Lower lobe of right lung (tissue), 2 donors: ENCODE measurements around the gene RAB11A. TPM values are rescaled to one million over a fixed set of nuclear protein-coding genes. Genes with fewer than 3 reads are reported as not detected.

Experiments
- ATAC-seq, 2 donors: fragments of 200-7000 bp; cut with Tn5 transposase; one replicate each; pipeline ENCODE4 v1.9.1; 2020 to 2022; ENCODE audit warnings: mild to moderate bottlenecking in 2 of 2, moderate library complexity in 2 of 2
- DNase-seq: peaks from one replicate; pipeline ENCODE4 v3.0.0-alpha.2; 2020
- H3K27ac ChIP-seq: fragments of 200-600 bp; one replicate; pipeline ENCODE4 v1.8.0; 2022
- H3K27me3 ChIP-seq: fragments of 200-600 bp; one replicate; pipeline ENCODE4 v1.8.0; 2022; ENCODE audit warnings: low read depth
- H3K36me3 ChIP-seq: fragments of 200-600 bp; one replicate; pipeline ENCODE4 v1.8.0; 2022; ENCODE audit warnings: mild to moderate bottlenecking
- H3K4me1 ChIP-seq: fragments of 200-600 bp; one replicate; pipeline ENCODE4 v1.8.0; 2022
- H3K4me3 ChIP-seq: fragments of 200-600 bp; one replicate; pipeline ENCODE4 v1.8.0; 2022; ENCODE audit warnings: mild to moderate bottlenecking
- H3K9me3 ChIP-seq: fragments of 200-600 bp; one replicate; pipeline ENCODE4 v1.8.0; 2022
- intact Hi-C: fragments of 100-400 bp; cut with DNase I; formaldehyde crosslinking; loops from one replicate; pipeline ENCODE4 v1.11.0; 2022
- total RNA-seq: library from RNA; stranded (reverse); fragmentation: NEBNext Ultra II Directional; extraction: Animal tissue kit (Norgen Biotek cat#: 25700); gene quantifications from one replicate; pipeline ENCODE4 v1.2.1, GENCODE V29; 2021
- TF ChIP-seq, protein P1 (sequence below): fragments of 200-600 bp; IDR thresholded peaks from one replicate; pipeline ENCODE4 v1.8.0; 2022; ENCODE audit warnings: antibody characterized with exemption, mild to moderate bottlenecking
- donor health status: DM: no; HTN: yes; CAD: no; lungs with severe emphysema.

The RAB11A gene
- total RNA-seq, 1 donor from 2014 or later, result 218 TPM

DNA sequence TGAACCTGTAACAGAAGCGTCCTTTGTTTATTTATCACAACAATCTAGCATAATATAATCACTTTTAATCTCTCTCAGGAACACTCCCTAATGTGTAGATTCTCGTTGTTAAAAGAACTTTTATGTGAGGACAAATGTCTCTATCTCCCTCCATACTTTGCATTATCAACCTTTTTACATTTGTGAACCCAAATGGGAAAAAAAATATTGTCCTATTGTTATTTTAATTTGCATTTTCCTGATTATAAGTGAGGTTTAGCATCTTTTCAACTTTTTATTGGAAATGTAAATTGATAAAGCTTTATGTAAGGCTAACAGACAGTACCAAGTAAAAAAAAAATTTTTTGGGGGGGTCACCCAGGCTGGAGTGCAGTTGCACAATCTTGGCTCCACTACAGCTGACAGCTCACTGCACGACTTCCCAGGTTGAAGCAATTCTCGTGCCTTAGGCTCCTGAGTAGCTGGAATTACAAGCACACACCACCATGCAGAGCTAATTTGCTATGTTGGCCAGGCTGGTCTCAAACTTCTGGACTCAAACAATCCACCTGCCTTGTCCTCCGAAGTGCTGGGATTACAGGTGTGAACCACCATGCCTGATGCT is 44.2 kb upstream of the RAB11A start:
- Histone ChIP-seq H3K9me3 (no peaks in the 10 kb centered on the region), H3K4me3 (no peak overlapping the region), H3K4me1 (peaks cover 48% of the 10 kb centered on the region), H3K27ac (no peak overlapping the region), H3K36me3 (no peaks in the 10 kb centered on the region), H3K27me3 (no peaks in the 10 kb centered on the region)
- DNase-seq (no peak), ATAC-seq (peak; percentile 61 to 77)
- intact Hi-C loops, result no loop called here
- TF ChIP-seq, protein P1, sequence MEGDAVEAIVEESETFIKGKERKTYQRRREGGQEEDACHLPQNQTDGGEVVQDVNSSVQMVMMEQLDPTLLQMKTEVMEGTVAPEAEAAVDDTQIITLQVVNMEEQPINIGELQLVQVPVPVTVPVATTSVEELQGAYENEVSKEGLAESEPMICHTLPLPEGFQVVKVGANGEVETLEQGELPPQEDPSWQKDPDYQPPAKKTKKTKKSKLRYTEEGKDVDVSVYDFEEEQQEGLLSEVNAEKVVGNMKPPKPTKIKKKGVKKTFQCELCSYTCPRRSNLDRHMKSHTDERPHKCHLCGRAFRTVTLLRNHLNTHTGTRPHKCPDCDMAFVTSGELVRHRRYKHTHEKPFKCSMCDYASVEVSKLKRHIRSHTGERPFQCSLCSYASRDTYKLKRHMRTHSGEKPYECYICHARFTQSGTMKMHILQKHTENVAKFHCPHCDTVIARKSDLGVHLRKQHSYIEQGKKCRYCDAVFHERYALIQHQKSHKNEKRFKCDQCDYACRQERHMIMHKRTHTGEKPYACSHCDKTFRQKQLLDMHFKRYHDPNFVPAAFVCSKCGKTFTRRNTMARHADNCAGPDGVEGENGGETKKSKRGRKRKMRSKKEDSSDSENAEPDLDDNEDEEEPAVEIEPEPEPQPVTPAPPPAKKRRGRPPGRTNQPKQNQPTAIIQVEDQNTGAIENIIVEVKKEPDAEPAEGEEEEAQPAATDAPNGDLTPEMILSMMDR, result no peak

DNA sequence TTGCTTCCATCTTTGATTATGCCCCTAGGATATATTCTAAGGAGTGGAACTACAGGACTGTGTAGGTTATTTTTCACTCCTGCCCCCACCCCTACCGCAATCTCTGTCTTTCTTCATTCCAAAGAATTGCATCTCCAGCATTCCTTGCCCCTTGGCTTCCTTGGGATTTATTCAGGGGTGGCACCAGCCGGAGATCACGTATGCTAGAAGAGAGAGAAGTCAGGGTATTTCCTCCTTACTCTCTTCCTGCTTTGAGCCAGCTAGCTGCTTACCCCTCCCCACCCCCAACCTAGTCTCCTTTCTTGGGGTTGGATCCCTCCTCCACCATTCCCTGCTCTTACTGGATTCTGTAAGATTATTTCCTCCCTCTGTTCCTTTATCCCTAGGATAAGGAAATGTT is 42.2 kb upstream of the RAB11A start:
- peaks cover 51% of the 10 kb centered on the region for H3K4me1 ChIP-seq
- ATAC-seq (no peak), DNase-seq (no peak)
- H3K27ac ChIP-seq, result no peak overlapping the region
- H3K36me3 ChIP-seq, result no peaks in the 10 kb centered on the region
- TF ChIP-seq, protein P1, result no peak
- intact Hi-C loops, result no loop called here
- H3K9me3 ChIP-seq, result no peaks in the 10 kb centered on the region
- no peaks in the 10 kb centered on the region for H3K27me3 ChIP-seq
- H3K4me3 ChIP-seq, result no peak overlapping the region

DNA sequence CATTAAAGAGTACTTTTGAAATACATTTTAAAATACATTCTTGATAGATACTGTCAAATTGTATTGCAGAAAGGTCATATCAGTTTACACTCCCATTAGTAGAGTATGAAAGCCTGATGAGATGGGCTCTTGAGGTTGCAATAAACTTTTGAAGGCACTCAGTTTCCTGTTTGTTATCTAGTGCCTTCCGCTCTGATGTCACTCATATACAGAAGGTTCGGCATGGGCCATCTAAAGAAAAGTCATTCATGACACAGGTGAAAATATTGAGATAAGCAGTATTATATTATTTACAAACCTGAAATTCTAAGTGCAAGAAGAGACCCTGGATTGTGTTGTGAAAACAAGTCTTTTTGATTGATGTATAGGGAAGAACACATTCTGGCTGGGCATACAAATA is 40.7 kb upstream of the RAB11A start:
- ATAC-seq (no peak), DNase-seq (no peak)
- intact Hi-C loops, result no loop called here
- Histone ChIP-seq H3K4me1 (peaks cover 67% of the 10 kb centered on the region), H3K9me3 (no peaks in the 10 kb centered on the region), H3K27ac (no peak overlapping the region), H3K27me3 (no peaks in the 10 kb centered on the region), H3K4me3 (no peak overlapping the region), H3K36me3 (no peaks in the 10 kb centered on the region)
- TF ChIP-seq, protein P1, result no peak

DNA sequence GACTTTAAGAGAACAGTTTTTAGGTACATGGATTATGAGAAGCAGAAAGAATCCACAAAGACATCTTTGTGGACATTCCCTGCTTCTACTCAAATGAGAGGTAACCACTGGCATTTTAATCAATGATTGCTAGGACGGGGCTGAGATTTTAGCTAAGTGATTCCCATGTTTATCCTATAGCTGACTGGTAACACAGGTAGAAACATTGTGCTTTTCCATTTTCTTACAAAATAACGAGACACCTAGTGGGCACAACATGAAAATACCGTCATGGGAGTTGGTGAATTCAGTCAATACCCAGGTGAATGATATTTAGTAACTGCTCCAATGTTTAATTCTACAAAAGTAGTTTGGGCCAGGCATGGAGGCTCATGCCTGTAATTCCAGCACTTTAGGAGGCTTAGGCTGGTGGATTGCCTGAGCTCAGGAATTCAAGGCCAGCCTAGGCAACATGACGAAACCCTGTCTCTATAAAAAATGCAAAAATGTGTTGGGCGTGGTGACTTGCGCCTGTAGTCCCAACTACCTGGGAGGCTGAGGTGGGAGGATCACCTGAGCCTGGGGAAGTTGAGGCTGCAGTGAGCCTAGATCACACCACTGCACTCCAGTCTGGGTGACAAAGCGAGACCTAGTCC is 40.0 kb upstream of the RAB11A start:
- ATAC-seq, result no peak
- H3K4me3 ChIP-seq, result no peak overlapping the region
- intact Hi-C loops, result no loop called here
- H3K4me1 ChIP-seq, result peaks cover 69% of the 10 kb centered on the region
- no peaks in the 10 kb centered on the region for H3K27me3 ChIP-seq
- no peak overlapping the region for H3K27ac ChIP-seq
- TF ChIP-seq, protein P1, result peak; percentile 51
- no peak for DNase-seq
- H3K36me3 ChIP-seq, result no peaks in the 10 kb centered on the region
- no peaks in the 10 kb centered on the region for H3K9me3 ChIP-seq

DNA sequence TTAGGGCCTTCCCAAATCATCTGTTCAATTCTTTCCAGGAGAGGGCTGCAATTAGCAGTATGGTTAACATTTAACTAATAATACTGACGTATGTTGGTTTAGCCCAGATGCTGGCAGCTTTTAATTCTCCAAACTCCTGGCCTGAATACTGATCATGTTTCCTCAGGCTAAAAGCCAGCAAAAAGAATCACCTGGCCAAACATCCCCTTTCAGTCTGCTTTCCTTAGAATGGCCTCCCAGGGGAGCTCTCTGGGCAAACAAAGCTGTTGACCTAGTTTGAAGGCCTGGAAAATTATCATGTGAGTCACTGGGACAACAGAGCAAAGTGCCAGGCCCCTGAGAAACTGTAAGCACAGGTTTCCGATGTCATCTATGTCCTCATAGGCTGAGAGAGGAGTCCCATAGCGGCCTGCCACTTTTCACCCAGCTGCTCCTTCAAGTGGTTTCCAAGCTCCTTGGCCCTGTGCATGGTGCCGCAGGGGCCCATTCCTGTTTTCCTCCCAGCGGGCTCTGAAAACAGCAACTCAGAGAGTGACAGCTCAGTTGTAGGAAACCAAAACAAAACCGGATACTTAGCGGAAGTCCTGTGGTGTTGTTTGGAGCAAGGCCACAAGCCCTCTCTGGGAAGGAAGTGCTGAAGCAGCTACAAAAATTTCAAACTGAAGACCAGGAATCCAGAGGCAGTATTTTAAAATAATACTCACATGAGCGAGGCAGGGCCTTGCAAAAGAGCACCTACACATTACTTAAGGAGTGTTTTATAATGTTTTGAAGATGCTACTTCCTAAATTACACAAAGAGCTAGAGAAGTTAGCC is 36.5 kb upstream of the RAB11A start:
- H3K4me3 ChIP-seq, result peak overlapping the region; percentile 24
- H3K9me3 ChIP-seq, result no peaks in the 10 kb centered on the region
- intact Hi-C loops, result no loop called here
- H3K36me3 ChIP-seq, result no peaks in the 10 kb centered on the region
- DNase-seq, result peak; percentile 85
- peaks cover 70% of the 10 kb centered on the region for H3K4me1 ChIP-seq
- TF ChIP-seq, protein P1, result peak; percentile 29
- H3K27ac ChIP-seq, result peak overlapping the region; percentile 86
- no peaks in the 10 kb centered on the region for H3K27me3 ChIP-seq
- ATAC-seq, result peak; percentile 96
